K562 (cell line): ENCODE measurements around the gene SHB. TPM values are rescaled to one million over a fixed set of nuclear protein-coding genes. Genes with fewer than 3 reads are reported as not detected.
A peak's percentile ranks its signal among the peaks of the same experiment; 100 is the strongest.

ENCODE experiments used
- AFF1 ChIP-seq, 2 experiments: fragments of 450-650 bp; IDR thresholded peaks; 2 replicates each; pipeline ENCODE4 v1.6.1; 2018; ENCODE audit warnings: mild to moderate bottlenecking in 2 of 2, low read depth in 1 of 2; ENCODE audit not compliant: partially characterized antibody in 2 of 2
- ATF7 ChIP-seq: fragments of 450-650 bp; IDR thresholded peaks from 2 replicates; pipeline ENCODE4 v1.7.1; 2014; ENCODE audit warnings: mild to moderate bottlenecking, moderate library complexity
- BRD9 ChIP-seq: fragments of 450-650 bp; IDR thresholded peaks from 2 replicates; pipeline ENCODE4 v1.6.1; 2018; ENCODE audit warnings: low read depth; ENCODE audit not compliant: partially characterized antibody
- CC2D1A ChIP-seq: fragments of 450-650 bp; IDR thresholded peaks from 2 replicates; pipeline ENCODE4 v1.6.1; 2017; ENCODE audit warnings: mild to moderate bottlenecking
- CSDE1 ChIP-seq, 2 experiments: fragments of 450-650 bp; IDR thresholded peaks; 2 replicates each; pipeline ENCODE4 v1.6.1; 2016; ENCODE audit warnings: mild to moderate bottlenecking in 1 of 2
- ELF4 ChIP-seq: fragments of 450-650 bp; formaldehyde crosslinking; IDR thresholded peaks from 2 replicates; pipeline ENCODE4 v1.4.0; 2022; ENCODE audit warnings: missing genetic modification characterization
- FOXA3 ChIP-seq, 2 experiments: fragments of 450-650 bp in 1 of 2; sonication (generic) in 1 of 2; formaldehyde crosslinking; IDR thresholded peaks in 1 of 2; conservative IDR thresholded peaks in 1 of 2; 2 replicates each; pipeline versions ENCODE4 v1.4.0 to v1.8.0; 2020 to 2022; ENCODE audit warnings: mild to moderate bottlenecking in 2 of 2, missing genetic modification reagents in 1 of 2
- ILF3 ChIP-seq: fragments of 450-650 bp; IDR thresholded peaks from 2 replicates; pipeline ENCODE4 v1.6.1; 2018; ENCODE audit warnings: antibody characterized with exemption, mild to moderate bottlenecking, moderate library complexity, borderline replicate concordance
- MNT ChIP-seq, 2 experiments: fragments of 450-650 bp; conservative IDR thresholded peaks; 2 replicates each; pipeline ENCODE4 v1.6.1; 2017; ENCODE audit warnings: mild to moderate bottlenecking in 2 of 2, moderate library complexity in 2 of 2
- NR4A1 ChIP-seq, 2 experiments: fragments of 250-450 bp in 1 of 2; fragments of 450-650 bp in 1 of 2; sonication (Bioruptor Pico) in 1 of 2; IDR thresholded peaks; 2 replicates each; pipeline versions ENCODE4 v1.4.0 to v1.6.1; 2016 to 2020; ENCODE audit warnings: mild to moderate bottlenecking in 2 of 2, missing compliant biosample characterization in 1 of 2, missing genetic modification characterization in 1 of 2, moderate library complexity in 1 of 2
- PHF8 ChIP-seq: fragments of 200-600 bp; sonication (generic); IDR thresholded peaks from 2 replicates; pipeline ENCODE4 v1.6.1; 2012; ENCODE audit warnings: mixed run types, mild to moderate bottlenecking, inconsistent platforms, low read length, moderate library complexity, borderline replicate concordance
- U2AF2 ChIP-seq: fragments of 200-400 bp; formaldehyde crosslinking; optimal IDR thresholded peaks from 2 replicates; pipeline ENCODE3; 2017; ENCODE audit warnings: low read depth, mild to moderate bottlenecking, low read length
- ZC3H8 ChIP-seq: fragments of 450-650 bp; IDR thresholded peaks from 2 replicates; pipeline ENCODE4 v1.6.1; 2017
- ZNF184 ChIP-seq: sonication (generic); formaldehyde crosslinking; IDR thresholded peaks from 2 replicates; pipeline ENCODE4 v1.5.0; 2020; ENCODE audit warnings: missing genetic modification reagents
- ZNF224 ChIP-seq: sonication (generic); formaldehyde crosslinking; IDR thresholded peaks from 2 replicates; pipeline ENCODE4 v1.8.0; 2022; ENCODE audit warnings: mild to moderate bottlenecking, missing genetic modification reagents
- ZNF232 ChIP-seq: sonication (generic); formaldehyde crosslinking; IDR thresholded peaks from 2 replicates; pipeline ENCODE4 v1.8.0; 2022; ENCODE audit warnings: mild to moderate bottlenecking, missing genetic modification reagents
- ZNF282 ChIP-seq: sonication (generic); formaldehyde crosslinking; IDR thresholded peaks from 2 replicates; pipeline ENCODE4 v1.8.1; 2023; ENCODE audit warnings: missing genetic modification reagents
- ZNF311 ChIP-seq: fragments of 250-450 bp; sonication (Bioruptor Pico); IDR thresholded peaks from 2 replicates; pipeline ENCODE4 v1.4.0; 2020; ENCODE audit warnings: mild to moderate bottlenecking, moderate library complexity
- ZNF384 ChIP-seq: IDR thresholded peaks from 2 replicates; pipeline ENCODE4 v1.6.1; 2012; ENCODE audit warnings: low read depth, low read length, improper control_type of control experiment
- ZNF586 ChIP-seq: fragments of 450-650 bp; formaldehyde crosslinking; conservative IDR thresholded peaks from 2 replicates; pipeline ENCODE4 v1.4.0; 2020; ENCODE audit warnings: mild to moderate bottlenecking, moderate library complexity
- ZNF589 ChIP-seq: fragments of 200-800 bp; sonication (Bioruptor generic); IDR thresholded peaks from 2 replicates; pipeline ENCODE4 v1.6.1; 2016; ENCODE audit warnings: low read depth, missing genetic modification characterization, missing compliant biosample characterization
- polyA plus RNA-seq, 8 experiments: library from polyadenylated mRNA; depleted of rRNA in 4 of 8; stranded (reverse) in 5 of 8; unstranded in 3 of 8; fragments of >200 nt; fragmentation: Nextera tagmentation in 2 of 8; fragmentation: Illumina TruSeq in 1 of 8; extraction: Ambion mirVana in 2 of 8; extraction: Trizol in 1 of 8; gene quantifications; 2 replicates each; pipeline versions ENCODE4 v1.2.1 to v1.2.3, GENCODE V29; 2011 to 2014; ENCODE audit warnings: inconsistent platforms in 1 of 8, missing spikeins in 1 of 8
- total RNA-seq, 7 experiments: library from RNA; depleted of rRNA in 6 of 7; stranded (reverse); fragments of >200 nt in 6 of 7; fragmentation: Illumina TruSeq in 2 of 7; extraction: Trizol in 2 of 7; gene quantifications; 2 replicates each; pipeline versions ENCODE4 v1.2.1 to v1.2.3, GENCODE V29; 2011 to 2021; ENCODE audit warnings: low replicate concordance in 1 of 7
- TF ChIP-seq, protein P1 (sequence below): fragments of 200-400 bp; formaldehyde crosslinking; IDR thresholded peaks from 2 replicates; pipeline ENCODE4 v1.6.1; 2017; ENCODE audit warnings: mild to moderate bottlenecking, low read depth, low read length, moderate library complexity
- TF ChIP-seq, protein P2 (sequence below): fragments of 250-450 bp; sonication (Bioruptor Pico); IDR thresholded peaks from 2 replicates; pipeline ENCODE4 v1.9.0; 2021; ENCODE audit warnings: mild to moderate bottlenecking

The SHB gene
- total and polyA plus RNA-seq, 9 of the 15 experiments (the other 6 are each of a cell fraction or from before 2014, with no cell fraction given): 0.78 to 16.0 (median 5.3) TPM

- TF ChIP-seq AFF1 (IDR thresholded peaks at IDR 0.05; ENCODE audit: low read depth in 1 of 2, partially characterized antibody in 2 of 2) (no peak), ZNF282 (CRISPR knock-in tag) (no peak), ELF4 (CRISPR knock-in tag) (no peak), U2AF2 (no peak), MNT (conservative IDR thresholded peaks at IDR 0.05) (no peak), BRD9 (no peak), PHF8 (no peak), ZNF589 (CRISPR knock-in tag) (no peak), CC2D1A (peak; percentile 82; the same call in 1 of the 2 replicates), ZNF232 (CRISPR knock-in tag) (no peak), NR4A1 (CRISPR knock-in tag; IDR thresholded peaks at IDR 0.05) (no peak), NR4A1 (tag; IDR thresholded peaks at IDR 0.05) (peak; percentile 60; the same call in 1 of the 2 replicates), FOXA3 (CRISPR knock-in tag; conservative IDR thresholded peaks at IDR 0.05 in 1 of 2, IDR thresholded peaks at IDR 0.05 in 1 of 2) (no peak), ZNF384 (no peak), ILF3 (no peak), ZNF586 (no peak), ATF7 (no peak), ZNF184 (CRISPR knock-in tag) (no peak), CSDE1 (IDR thresholded peaks at IDR 0.05) (no peak), ZNF224 (CRISPR knock-in tag) (no peak), ZNF311 (CRISPR knock-in tag) (no peak), ZC3H8 (no peak)
- TF ChIP-seq, protein P1, sequence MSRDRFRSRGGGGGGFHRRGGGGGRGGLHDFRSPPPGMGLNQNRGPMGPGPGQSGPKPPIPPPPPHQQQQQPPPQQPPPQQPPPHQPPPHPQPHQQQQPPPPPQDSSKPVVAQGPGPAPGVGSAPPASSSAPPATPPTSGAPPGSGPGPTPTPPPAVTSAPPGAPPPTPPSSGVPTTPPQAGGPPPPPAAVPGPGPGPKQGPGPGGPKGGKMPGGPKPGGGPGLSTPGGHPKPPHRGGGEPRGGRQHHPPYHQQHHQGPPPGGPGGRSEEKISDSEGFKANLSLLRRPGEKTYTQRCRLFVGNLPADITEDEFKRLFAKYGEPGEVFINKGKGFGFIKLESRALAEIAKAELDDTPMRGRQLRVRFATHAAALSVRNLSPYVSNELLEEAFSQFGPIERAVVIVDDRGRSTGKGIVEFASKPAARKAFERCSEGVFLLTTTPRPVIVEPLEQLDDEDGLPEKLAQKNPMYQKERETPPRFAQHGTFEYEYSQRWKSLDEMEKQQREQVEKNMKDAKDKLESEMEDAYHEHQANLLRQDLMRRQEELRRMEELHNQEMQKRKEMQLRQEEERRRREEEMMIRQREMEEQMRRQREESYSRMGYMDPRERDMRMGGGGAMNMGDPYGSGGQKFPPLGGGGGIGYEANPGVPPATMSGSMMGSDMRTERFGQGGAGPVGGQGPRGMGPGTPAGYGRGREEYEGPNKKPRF: no peak
- TF ChIP-seq, protein P2, sequence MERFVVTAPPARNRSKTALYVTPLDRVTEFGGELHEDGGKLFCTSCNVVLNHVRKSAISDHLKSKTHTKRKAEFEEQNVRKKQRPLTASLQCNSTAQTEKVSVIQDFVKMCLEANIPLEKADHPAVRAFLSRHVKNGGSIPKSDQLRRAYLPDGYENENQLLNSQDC (CRISPR knock-in tag): no peak
Measured at GRCh38 chr9:37905131-37905505, 163.9 kb downstream of the SHB start (continued).
